IPS-18c (cell line): ENCODE data around the gene XKR7.

Source experiments
- H3K4me3 ChIP-seq: 2 replicates; pipeline ENCODE4 v1.7.0; 2013; ENCODE audit warnings: low read depth, mild to moderate bottlenecking, low read length, moderate library complexity; ENCODE audit not compliant: insufficient read depth
- H3K9me3 ChIP-seq: one replicate; pipeline ENCODE4 v1.6.1; 2013; ENCODE audit warnings: mild to moderate bottlenecking, low read length, moderate library complexity; ENCODE audit not compliant: control insufficient read depth, insufficient read depth

Gene XKR7

GRCh38 chr20:32045999-32046398 is 78.0 kb downstream of the XKR7 start:
- no peaks in the 10 kb centered on the region for H3K9me3 ChIP-seq
- H3K4me3 ChIP-seq = no peak overlapping the region

- Histone ChIP-seq H3K4me3 (no peak overlapping the region), H3K9me3 (no peaks in the 10 kb centered on the region)
These were observed 82.4 kb downstream of the XKR7 start for GRCh38 chr20:32050324-32050841.

- Histone ChIP-seq H3K4me3 (peak overlapping the region; percentile 78; the same call in 1 of the 2 replicates), H3K9me3 (no peaks in the 10 kb centered on the region)
These were observed 83.1 kb downstream of the XKR7 start for GRCh38 chr20:32050851-32051556.

GRCh38 chr20:32051720-32052089 is 83.8 kb downstream of the XKR7 start:
- H3K4me3 ChIP-seq = peak overlapping the region; percentile 78

GRCh38 chr20:32052090-32052777 is 84.3 kb downstream of the XKR7 start, which contains the start of gene HCK:
HCK (plus strand) TSS chr20:32052242.
- H3K4me3 ChIP-seq = peak within 1 kb of the TSS; percentile 78
- H3K9me3 ChIP-seq = no peaks in the 10 kb centered on the region

More at GRCh38 chr20:32051720-32052089, 83.8 kb downstream of the XKR7 start:
- no peaks in the 10 kb centered on the region for H3K9me3 ChIP-seq

- no peaks in the 10 kb centered on the region for H3K9me3 ChIP-seq
- peak overlapping the region; percentile 78 for H3K4me3 ChIP-seq
These were observed 84.9 kb downstream of the XKR7 start for GRCh38 chr20:32052778-32053362.
